Stomach smooth muscle (tissue), 2 donors: ENCODE results near the gene PPDPF.
"Not testable (repeated sequence)": the region's sequence is repeated elsewhere in the genome, so short reads cannot be mapped to it uniquely, and the experiment has no call there.

ENCODE experiments used
- H3K27ac ChIP-seq: one replicate; pipeline ENCODE4 v1.7.0; 2013; ENCODE audit warnings: mild to moderate bottlenecking, low read length, inconsistent platforms
- H3K27me3 ChIP-seq, 2 donors: one replicate each; pipeline ENCODE4 v1.7.0; 2013; ENCODE audit warnings: low read length in 2 of 2; ENCODE audit not compliant: insufficient read depth in 2 of 2, control insufficient read depth in 1 of 2
- H3K36me3 ChIP-seq, 2 donors: one replicate each; pipeline ENCODE4 v1.7.0; 2013; ENCODE audit warnings: low read length in 2 of 2; ENCODE audit not compliant: control insufficient read depth in 2 of 2, insufficient read depth in 2 of 2
- H3K4me1 ChIP-seq: one replicate; pipeline ENCODE4 v1.7.0; 2013; ENCODE audit warnings: low read length; ENCODE audit not compliant: control insufficient read depth, insufficient read depth
- H3K4me3 ChIP-seq, 2 donors: one replicate each; pipeline ENCODE4 v1.7.0; 2013; ENCODE audit warnings: low read length in 2 of 2
- H3K9ac ChIP-seq, 2 donors: one replicate each; pipeline ENCODE4 v1.7.0; 2013; ENCODE audit warnings: low read length in 2 of 2, mild to moderate bottlenecking in 1 of 2
- H3K9me3 ChIP-seq, 2 donors: one replicate each; pipeline ENCODE4 v1.7.0; 2013; ENCODE audit warnings: low read length in 2 of 2; ENCODE audit not compliant: control insufficient read depth in 2 of 2
- donor health status: healthy.
- donor health status: Pancreatic carcinoma.

Gene PPDPF

GRCh38 chr20:63567386-63568169 lies 47.0 kb downstream of the PPDPF start:
- Histone ChIP-seq H3K36me3 (peaks cover 3 to 12% of the 10 kb centered on the region in 2 donors), H3K9ac (no peak overlapping the region), H3K27ac (no peak overlapping the region), H3K4me1 (no peaks in the 10 kb centered on the region), H3K9me3 (no peaks in the 10 kb centered on the region), H3K27me3 (no peaks in the 10 kb centered on the region), H3K4me3 (no peak overlapping the region)

DNA sequence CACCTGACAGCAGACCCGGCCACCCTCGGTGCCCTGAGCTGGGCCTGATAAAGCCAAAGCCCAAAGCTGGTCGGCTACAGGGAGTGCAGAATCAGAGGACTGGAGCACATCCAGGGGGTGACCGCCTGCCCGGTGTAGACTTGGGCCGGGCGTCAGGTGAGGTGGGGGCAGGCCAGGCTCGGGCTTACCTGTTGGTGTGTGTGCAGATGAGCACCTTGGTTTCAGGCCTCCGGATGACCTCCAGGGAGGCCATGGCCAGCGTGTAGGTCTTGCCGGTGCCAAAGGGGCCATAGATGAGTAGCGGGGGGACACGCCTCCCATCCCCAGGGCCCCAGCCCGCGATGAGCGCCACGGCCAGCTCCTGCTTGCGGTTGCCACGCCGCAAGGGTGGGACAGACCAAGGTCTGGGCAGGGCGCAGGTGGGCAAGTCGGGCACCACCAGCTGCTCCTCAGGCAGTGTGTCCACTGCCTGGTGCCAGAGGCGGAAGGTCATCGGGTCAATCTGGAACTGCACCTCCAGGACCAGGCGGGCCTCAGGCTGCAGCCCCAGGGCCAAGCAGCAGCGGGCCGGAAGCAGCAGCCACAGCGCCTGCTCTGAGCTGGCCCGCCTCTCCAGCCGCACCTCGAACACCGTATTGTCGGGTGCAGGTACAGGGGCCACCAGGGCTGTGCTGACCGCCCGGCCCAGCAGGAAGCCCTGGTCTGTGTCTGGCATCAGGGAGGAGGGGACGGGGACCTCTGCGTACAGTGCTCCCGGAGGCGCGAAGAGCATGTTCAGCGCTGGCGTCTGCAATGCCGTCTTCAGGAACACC lies 47.8 kb downstream of the PPDPF start:
- Histone ChIP-seq H3K4me1 (peaks cover 8% of the 10 kb centered on the region), H3K9me3 (no peaks in the 10 kb centered on the region), H3K27ac (no peak overlapping the region), H3K4me3 (no peak overlapping the region), H3K36me3 (peaks cover 0 to 6% of the 10 kb centered on the region in 2 donors), H3K9ac (no peak overlapping the region), H3K27me3 (no peaks in the 10 kb centered on the region)

DNA sequence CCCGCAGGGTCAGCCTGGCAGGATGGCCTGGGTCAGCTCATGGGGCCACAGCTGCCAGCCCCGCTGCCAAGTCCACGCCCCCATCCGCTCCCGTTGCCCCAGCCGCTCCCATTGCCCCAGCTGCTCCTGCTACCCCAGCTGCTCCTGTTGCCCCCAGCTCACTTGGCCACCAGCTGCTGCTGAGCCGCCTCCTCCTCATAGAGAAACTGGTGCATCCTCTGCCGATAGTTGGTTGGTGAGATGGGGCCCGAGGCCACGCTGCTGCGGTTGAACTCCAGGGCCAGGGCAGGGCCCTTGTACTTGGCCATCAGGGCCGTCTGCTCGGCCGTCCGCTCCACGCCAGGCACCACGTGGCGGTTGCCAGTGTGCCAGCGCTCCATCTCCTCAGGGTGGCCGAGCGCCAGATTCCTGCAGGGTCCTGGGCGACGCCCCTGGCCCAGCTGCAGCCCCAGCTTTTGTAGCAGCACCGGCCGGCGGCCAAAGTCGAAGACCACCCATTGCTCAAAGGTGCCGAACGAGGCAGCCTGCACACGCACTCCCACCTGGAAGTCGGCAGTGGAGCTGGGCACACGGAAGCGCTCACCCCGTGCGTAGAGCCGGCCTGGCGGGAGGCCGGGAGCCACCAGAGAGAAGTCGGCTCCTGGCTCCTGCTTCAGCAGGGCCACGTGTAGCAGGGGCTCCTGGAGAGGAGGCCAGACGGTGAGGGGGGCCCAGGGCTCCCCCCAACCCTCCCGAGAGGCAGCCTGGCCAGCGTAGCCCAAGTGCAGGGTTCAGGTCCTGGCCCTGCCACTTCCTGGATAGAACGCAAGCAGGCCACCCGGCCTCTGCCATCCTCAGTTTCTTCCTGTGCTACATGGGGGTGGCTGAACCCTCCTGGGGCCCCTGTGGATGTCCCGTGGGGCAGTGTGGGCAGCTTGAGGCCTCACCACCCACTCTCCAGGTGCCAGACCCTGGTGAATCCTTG lies 48.7 kb downstream of the PPDPF start:
- H3K9me3 ChIP-seq = no peaks in the 10 kb centered on the region
- no peak overlapping the region for H3K9ac ChIP-seq
- H3K4me3 ChIP-seq = no peak overlapping the region
- peaks cover 12% of the 10 kb centered on the region for H3K4me1 ChIP-seq
- H3K36me3 ChIP-seq = peaks cover 0 to 3% of the 10 kb centered on the region in 2 donors
- H3K27me3 ChIP-seq = no peaks in the 10 kb centered on the region
- no peak overlapping the region for H3K27ac ChIP-seq

- Histone ChIP-seq H3K36me3 (no peaks in the 10 kb centered on the region), H3K27ac (no peak overlapping the region), H3K9me3 (no peaks in the 10 kb centered on the region), H3K9ac (no peak overlapping the region), H3K4me3 (no peak overlapping the region), H3K4me1 (peaks cover 18% of the 10 kb centered on the region), H3K27me3 (no peaks in the 10 kb centered on the region)
Measured at GRCh38 chr20:63570281-63571086, 49.9 kb downstream of the PPDPF start.

GRCh38 chr20:63571087-63571478 lies 50.5 kb downstream of the PPDPF start:
- H3K9ac ChIP-seq, H3K27me3 ChIP-seq, H3K36me3 ChIP-seq, H3K9me3 ChIP-seq, H3K27ac ChIP-seq, H3K4me3 ChIP-seq: not testable (repeated sequence)
- peaks cover 18% of the 10 kb centered on the region for H3K4me1 ChIP-seq
